ENCODE data around the gene KLRD1. TPM values are rescaled to one million over a fixed set of nuclear protein-coding genes. Genes with fewer than 3 reads are reported as not detected.
"Not testable (repeated sequence)": the region's sequence is repeated elsewhere in the genome, so short reads cannot be mapped to it uniquely, and the experiment has no call there.

The KLRD1 gene
- polyA plus RNA-seq, 2 donors, result 0.16 to 0.46 TPM

GRCh38 chr12:10365696-10366405 lies 58.2 kb downstream of the KLRD1 start:
- Histone ChIP-seq H3K9me3 (ENCODE audit: control insufficient read depth in 2 of 2, insufficient read depth in 1 of 2, low read depth in 1 of 2, low read length in 1 of 2) (no peaks in the 10 kb centered on the region), H3K36me3 (ENCODE audit: control insufficient read depth in 2 of 2, insufficient read depth in 2 of 2, low read length in 1 of 2) (no peaks in the 10 kb centered on the region), H3K4me1 (ENCODE audit: control insufficient read depth in 2 of 2, insufficient read depth in 2 of 2, low read length in 1 of 2) (peaks cover 0 to 5% of the 10 kb centered on the region in 2 donors), H3K27me3 (ENCODE audit: control insufficient read depth in 1 of 2, insufficient read depth in 2 of 2, low read length in 2 of 2) (no peaks in the 10 kb centered on the region), H3K4me3 (ENCODE audit: low read depth in 1 of 2, low read length in 2 of 2) (peak overlapping the region in 1 of 2 donors; percentile 68), H3K27ac (ENCODE audit: low read depth in 2 of 2, low read length in 1 of 2) (peak overlapping the region; percentile 92 to 96)
- 22 to 27% methylated on average over 6 of the region's 6 CpGs for WGBS, 2 donors

GRCh38 chr12:10366875-10367274 lies 59.2 kb downstream of the KLRD1 start:
- no peaks in the 10 kb centered on the region for H3K9me3 ChIP-seq (ENCODE audit: control insufficient read depth in 2 of 2, insufficient read depth in 1 of 2, low read depth in 1 of 2, low read length in 1 of 2)
- no peak overlapping the region for H3K4me3 ChIP-seq (ENCODE audit: low read depth in 1 of 2, low read length in 2 of 2)
- H3K4me1 ChIP-seq (ENCODE audit: control insufficient read depth in 2 of 2, insufficient read depth in 2 of 2, low read length in 1 of 2), result peaks cover 0 to 5% of the 10 kb centered on the region in 2 donors

GRCh38 chr12:10367714-10368113 lies 60.0 kb downstream of the KLRD1 start:
- not testable (repeated sequence) for H3K36me3 ChIP-seq (ENCODE audit: control insufficient read depth in 2 of 2, insufficient read depth in 2 of 2, low read length in 1 of 2); H3K4me3 ChIP-seq (ENCODE audit: low read depth in 1 of 2, low read length in 2 of 2); H3K27ac ChIP-seq (ENCODE audit: low read depth in 2 of 2, low read length in 1 of 2); H3K27me3 ChIP-seq (ENCODE audit: control insufficient read depth in 1 of 2, insufficient read depth in 2 of 2, low read length in 2 of 2); H3K4me1 ChIP-seq (ENCODE audit: control insufficient read depth in 2 of 2, insufficient read depth in 2 of 2, low read length in 1 of 2); H3K9me3 ChIP-seq (ENCODE audit: control insufficient read depth in 2 of 2, insufficient read depth in 1 of 2, low read depth in 1 of 2, low read length in 1 of 2)
- 72% methylated on average over 4 of the region's 4 CpGs for WGBS, 2 donors

More at GRCh38 chr12:10366875-10367274, 59.2 kb downstream of the KLRD1 start:
- H3K27me3 ChIP-seq (ENCODE audit: control insufficient read depth in 1 of 2, insufficient read depth in 2 of 2, low read length in 2 of 2), result no peaks in the 10 kb centered on the region
- no peak overlapping the region for H3K27ac ChIP-seq (ENCODE audit: low read depth in 2 of 2, low read length in 1 of 2)
- no peaks in the 10 kb centered on the region for H3K36me3 ChIP-seq (ENCODE audit: control insufficient read depth in 2 of 2, insufficient read depth in 2 of 2, low read length in 1 of 2)

- Histone ChIP-seq H3K27ac (ENCODE audit: low read depth in 2 of 2, low read length in 1 of 2) (no peak overlapping the region), H3K36me3 (ENCODE audit: control insufficient read depth in 2 of 2, insufficient read depth in 2 of 2, low read length in 1 of 2) (no peaks in the 10 kb centered on the region), H3K9me3 (ENCODE audit: control insufficient read depth in 2 of 2, insufficient read depth in 1 of 2, low read depth in 1 of 2, low read length in 1 of 2) (no peaks in the 10 kb centered on the region), H3K4me1 (ENCODE audit: control insufficient read depth in 2 of 2, insufficient read depth in 2 of 2, low read length in 1 of 2) (peaks cover 4 to 9% of the 10 kb centered on the region in 2 donors), H3K4me3 (ENCODE audit: low read depth in 1 of 2, low read length in 2 of 2) (no peak overlapping the region), H3K27me3 (ENCODE audit: control insufficient read depth in 1 of 2, insufficient read depth in 2 of 2, low read length in 2 of 2) (no peaks in the 10 kb centered on the region)
- 85 to 95% methylated on average over 10 of the region's 10 CpGs for WGBS, 2 donors
Measured at GRCh38 chr12:10368206-10369171, 60.8 kb downstream of the KLRD1 start.

- H3K4me1 ChIP-seq (ENCODE audit: control insufficient read depth in 2 of 2, insufficient read depth in 2 of 2, low read length in 1 of 2), result peaks cover 4 to 7% of the 10 kb centered on the region in 2 donors
- H3K36me3 ChIP-seq (ENCODE audit: control insufficient read depth in 2 of 2, insufficient read depth in 2 of 2, low read length in 1 of 2), result no peaks in the 10 kb centered on the region
- H3K9me3 ChIP-seq (ENCODE audit: control insufficient read depth in 2 of 2, insufficient read depth in 1 of 2, low read depth in 1 of 2, low read length in 1 of 2), result no peaks in the 10 kb centered on the region
- H3K27me3 ChIP-seq (ENCODE audit: control insufficient read depth in 1 of 2, insufficient read depth in 2 of 2, low read length in 2 of 2), result no peaks in the 10 kb centered on the region
- H3K27ac ChIP-seq (ENCODE audit: low read depth in 2 of 2, low read length in 1 of 2), result no peak overlapping the region
- H3K4me3 ChIP-seq (ENCODE audit: low read depth in 1 of 2, low read length in 2 of 2), result no peak overlapping the region
- WGBS, 2 donors, result 86 to 88% methylated on average over 8 of the region's 8 CpGs
Measured at GRCh38 chr12:10369557-10370415, 62.1 kb downstream of the KLRD1 start.

- not testable (repeated sequence) for H3K4me3 ChIP-seq (ENCODE audit: low read depth in 1 of 2, low read length in 2 of 2); H3K9me3 ChIP-seq (ENCODE audit: control insufficient read depth in 2 of 2, insufficient read depth in 1 of 2, low read depth in 1 of 2, low read length in 1 of 2); H3K27me3 ChIP-seq (ENCODE audit: control insufficient read depth in 1 of 2, insufficient read depth in 2 of 2, low read length in 2 of 2); H3K4me1 ChIP-seq (ENCODE audit: control insufficient read depth in 2 of 2, insufficient read depth in 2 of 2, low read length in 1 of 2); H3K36me3 ChIP-seq (ENCODE audit: control insufficient read depth in 2 of 2, insufficient read depth in 2 of 2, low read length in 1 of 2)
- WGBS, 2 donors, result 39 to 44% methylated on average over 6 of the region's 6 CpGs
- H3K27ac ChIP-seq (ENCODE audit: low read depth in 2 of 2, low read length in 1 of 2), result peak overlapping the region in 1 of 2 donors; percentile 49
Measured at GRCh38 chr12:10371893-10372535, 64.3 kb downstream of the KLRD1 start.

GRCh38 chr12:10372559-10372958 lies 64.9 kb downstream of the KLRD1 start:
- peak overlapping the region in 1 of 2 donors; percentile 46 for H3K27ac ChIP-seq (ENCODE audit: low read depth in 2 of 2, low read length in 1 of 2)
- 41 to 53% methylated on average over 1 of the region's 1 CpG for WGBS, 2 donors

GRCh38 chr12:10374624-10375018 lies 67.0 kb downstream of the KLRD1 start:
- Histone ChIP-seq H3K4me3 (ENCODE audit: low read depth in 1 of 2, low read length in 2 of 2) (no peak overlapping the region), H3K9me3 (ENCODE audit: control insufficient read depth in 2 of 2, insufficient read depth in 1 of 2, low read depth in 1 of 2, low read length in 1 of 2) (no peaks in the 10 kb centered on the region), H3K4me1 (ENCODE audit: control insufficient read depth in 2 of 2, insufficient read depth in 2 of 2, low read length in 1 of 2) (peaks cover 4% of the 10 kb centered on the region in 2 donors), H3K36me3 (ENCODE audit: control insufficient read depth in 2 of 2, insufficient read depth in 2 of 2, low read length in 1 of 2) (no peaks in the 10 kb centered on the region), H3K27me3 (ENCODE audit: control insufficient read depth in 1 of 2, insufficient read depth in 2 of 2, low read length in 2 of 2) (no peaks in the 10 kb centered on the region), H3K27ac (ENCODE audit: low read depth in 2 of 2, low read length in 1 of 2) (no peak overlapping the region)
- WGBS, 2 donors, result 85 to 88% methylated on average over 3 of the region's 3 CpGs

More at GRCh38 chr12:10372559-10372958, 64.9 kb downstream of the KLRD1 start:
- no peaks in the 10 kb centered on the region for H3K9me3 ChIP-seq (ENCODE audit: control insufficient read depth in 2 of 2, insufficient read depth in 1 of 2, low read depth in 1 of 2, low read length in 1 of 2)
- no peaks in the 10 kb centered on the region for H3K36me3 ChIP-seq (ENCODE audit: control insufficient read depth in 2 of 2, insufficient read depth in 2 of 2, low read length in 1 of 2)
- H3K4me1 ChIP-seq (ENCODE audit: control insufficient read depth in 2 of 2, insufficient read depth in 2 of 2, low read length in 1 of 2), result peaks cover 4% of the 10 kb centered on the region in 2 donors
- no peaks in the 10 kb centered on the region for H3K27me3 ChIP-seq (ENCODE audit: control insufficient read depth in 1 of 2, insufficient read depth in 2 of 2, low read length in 2 of 2)
- H3K4me3 ChIP-seq (ENCODE audit: low read depth in 1 of 2, low read length in 2 of 2), result no peak overlapping the region

GRCh38 chr12:10378737-10379136 lies 71.1 kb downstream of the KLRD1 start:
- H3K4me3 ChIP-seq (ENCODE audit: low read depth in 1 of 2, low read length in 2 of 2); H3K4me1 ChIP-seq (ENCODE audit: control insufficient read depth in 2 of 2, insufficient read depth in 2 of 2, low read length in 1 of 2); H3K9me3 ChIP-seq (ENCODE audit: control insufficient read depth in 2 of 2, insufficient read depth in 1 of 2, low read depth in 1 of 2, low read length in 1 of 2); H3K27ac ChIP-seq (ENCODE audit: low read depth in 2 of 2, low read length in 1 of 2); H3K27me3 ChIP-seq (ENCODE audit: control insufficient read depth in 1 of 2, insufficient read depth in 2 of 2, low read length in 2 of 2); H3K36me3 ChIP-seq (ENCODE audit: control insufficient read depth in 2 of 2, insufficient read depth in 2 of 2, low read length in 1 of 2): not testable (repeated sequence)
- 42 to 49% methylated on average over 2 of the region's 2 CpGs for WGBS, 2 donors
